ENCODE data around the gene RPS27A.
"Not testable (repeated sequence)": the region's sequence is repeated elsewhere in the genome, so short reads cannot be mapped to it uniquely, and the experiment has no call there.

RPS27A gene

GRCh38 chr2:55236992-55237543 lies 4.6 kb downstream of the RPS27A start:
- in situ Hi-C loops (cut with MboI; ENCODE audit: low sequenced_read_pairs), result no loop called here

- in situ Hi-C loops (cut with MboI; ENCODE audit: low sequenced_read_pairs), result no loop called here
Measured at GRCh38 chr2:55239656-55240222, 7.3 kb downstream of the RPS27A start.

GRCh38 chr2:55241582-55241981 lies 9.1 kb downstream of the RPS27A start:
- in situ Hi-C loops (cut with MboI; ENCODE audit: low sequenced_read_pairs), result not testable (repeated sequence)

GRCh38 chr2:55242617-55243016 lies 10.1 kb downstream of the RPS27A start:
- in situ Hi-C loops (cut with MboI; ENCODE audit: low sequenced_read_pairs), result no loop called here

- in situ Hi-C loops (cut with MboI; ENCODE audit: low sequenced_read_pairs), result no loop called here
Measured at GRCh38 chr2:55245411-55245810, 12.9 kb downstream of the RPS27A start.

- in situ Hi-C loops (cut with MboI; ENCODE audit: low sequenced_read_pairs), result no loop called here
Measured at GRCh38 chr2:55247025-55247424, 14.5 kb downstream of the RPS27A start.

GRCh38 chr2:55252832-55253231 lies 20.3 kb downstream of the RPS27A start:
- in situ Hi-C loops (cut with MboI; ENCODE audit: low sequenced_read_pairs), result no loop called here

- in situ Hi-C loops (cut with MboI; ENCODE audit: low sequenced_read_pairs), result not testable (repeated sequence)
Measured at GRCh38 chr2:55259586-55259985, 27.1 kb downstream of the RPS27A start.

- in situ Hi-C loops (cut with MboI; ENCODE audit: low sequenced_read_pairs), result no loop called here
Measured at GRCh38 chr2:55268288-55268906, 35.9 kb downstream of the RPS27A start.

GRCh38 chr2:55268907-55269644 lies 36.6 kb downstream of the RPS27A start, which contains the start of gene MTIF2:
Gene MTIF2, minus strand, starts transcription at chr2:55269231. Its CDS starts 5,373 bp downstream, at chr2:55263858.
- in situ Hi-C loops (cut with MboI; ENCODE audit: low sequenced_read_pairs), result no loop called here

GRCh38 chr2:55269645-55269990 lies 37.1 kb downstream of the RPS27A start:
- in situ Hi-C loops (cut with MboI; ENCODE audit: low sequenced_read_pairs), result no loop called here

GRCh38 chr2:55274346-55274745 lies 41.9 kb downstream of the RPS27A start:
- in situ Hi-C loops (cut with MboI; ENCODE audit: low sequenced_read_pairs), result not testable (repeated sequence)

GRCh38 chr2:55277310-55277709 lies 44.8 kb downstream of the RPS27A start:
- in situ Hi-C loops (cut with MboI; ENCODE audit: low sequenced_read_pairs), result no loop called here

- in situ Hi-C loops (cut with MboI; ENCODE audit: low sequenced_read_pairs), result not testable (repeated sequence)
Measured at GRCh38 chr2:55279214-55279835, 46.8 kb downstream of the RPS27A start.

- in situ Hi-C loops (cut with MboI; ENCODE audit: low sequenced_read_pairs), result not testable (repeated sequence)
Measured at GRCh38 chr2:55279859-55280424, 47.5 kb downstream of the RPS27A start.

- in situ Hi-C loops (cut with MboI; ENCODE audit: low sequenced_read_pairs), result not testable (repeated sequence)
Measured at GRCh38 chr2:55280851-55281546, 48.5 kb downstream of the RPS27A start.

GRCh38 chr2:55282110-55282917 lies 49.8 kb downstream of the RPS27A start:
- in situ Hi-C loops (cut with MboI; ENCODE audit: low sequenced_read_pairs), result no loop called here

- in situ Hi-C loops (cut with MboI; ENCODE audit: low sequenced_read_pairs), result no loop called here
Measured at GRCh38 chr2:55283083-55283482, 50.6 kb downstream of the RPS27A start.
